Measurements from ENCODE around the gene BSX.

BSX gene

GRCh38 chr11:122981388-122982264, at the start of gene BSX:
Gene BSX, minus strand, starts transcription at chr11:122981834. Its CDS starts 163 bp downstream, at chr11:122981671.
- FAIRE-seq: no peak

DNA sequence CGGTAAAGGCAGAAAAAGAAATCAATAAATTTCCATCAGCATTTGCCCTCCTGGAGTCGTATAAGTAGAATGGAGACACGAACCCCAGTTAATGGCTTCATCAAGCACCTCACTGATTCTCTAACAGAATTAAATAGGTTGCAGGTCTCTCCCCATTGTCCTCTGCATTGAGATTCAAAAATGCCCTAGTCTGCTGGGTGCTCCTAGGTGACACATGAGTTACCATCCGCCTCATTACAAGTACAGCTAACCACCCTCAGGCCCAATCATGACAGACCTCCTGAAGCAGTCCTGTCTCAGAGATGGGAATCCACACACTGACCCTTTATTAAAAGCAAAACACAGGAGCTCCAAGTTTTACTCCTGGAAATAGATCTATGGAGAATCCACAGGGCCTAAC, 48.9 kb upstream of the BSX start:
- FAIRE-seq: no peak

DNA sequence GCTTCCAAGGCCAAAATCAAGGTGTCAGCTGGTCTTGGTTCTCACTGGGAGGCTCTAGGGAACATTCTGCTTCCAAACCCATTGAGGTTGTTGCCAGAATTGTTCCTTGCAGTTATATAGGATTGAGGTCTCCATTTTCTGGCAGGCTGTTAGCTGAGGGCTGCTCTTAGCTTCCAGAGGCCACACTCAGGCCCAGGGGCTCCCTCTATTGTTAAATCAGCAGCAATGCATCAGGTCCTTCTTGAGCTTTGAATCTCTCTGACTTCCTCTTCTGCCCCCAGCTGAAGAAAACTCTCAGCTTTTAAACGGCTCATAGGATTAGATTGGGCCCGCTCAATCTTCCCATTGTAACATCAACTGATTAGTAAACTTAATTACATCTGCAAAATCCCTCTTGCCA, 39.3 kb upstream of the BSX start:
- FAIRE-seq: no peak

- FAIRE-seq: no peak
Measured at GRCh38 chr11:123018702-123019101, 37.1 kb upstream of the BSX start.

GRCh38 chr11:123011510-123011909, 29.9 kb upstream of the BSX start:
- FAIRE-seq: no peak

GRCh38 chr11:123006860-123007542, 25.4 kb upstream of the BSX start:
- no peak for FAIRE-seq

- no peak for FAIRE-seq
Measured at GRCh38 chr11:123000721-123001120, 19.1 kb upstream of the BSX start.

GRCh38 chr11:122998727-122999366, 17.2 kb upstream of the BSX start:
- FAIRE-seq: no peak

DNA sequence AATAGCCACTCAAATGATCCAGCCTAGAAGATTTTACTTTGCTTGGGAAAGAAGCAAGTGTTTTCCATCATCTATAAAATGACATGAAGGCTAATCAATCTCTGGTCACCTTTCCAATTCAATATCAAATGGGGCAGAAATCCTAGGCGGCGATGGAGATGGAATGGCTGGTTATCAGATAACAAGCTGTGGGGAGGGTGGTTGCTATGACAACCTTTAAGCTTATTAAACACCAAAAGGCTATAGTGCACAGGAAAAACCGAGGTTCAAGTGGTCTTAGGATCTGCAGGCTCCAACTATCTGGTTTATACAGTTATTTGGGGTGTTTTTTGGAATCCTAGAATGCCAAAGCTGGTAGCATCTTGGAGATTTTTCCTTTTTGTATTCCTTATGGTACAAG, 13.9 kb upstream of the BSX start:
- no peak for FAIRE-seq

DNA sequence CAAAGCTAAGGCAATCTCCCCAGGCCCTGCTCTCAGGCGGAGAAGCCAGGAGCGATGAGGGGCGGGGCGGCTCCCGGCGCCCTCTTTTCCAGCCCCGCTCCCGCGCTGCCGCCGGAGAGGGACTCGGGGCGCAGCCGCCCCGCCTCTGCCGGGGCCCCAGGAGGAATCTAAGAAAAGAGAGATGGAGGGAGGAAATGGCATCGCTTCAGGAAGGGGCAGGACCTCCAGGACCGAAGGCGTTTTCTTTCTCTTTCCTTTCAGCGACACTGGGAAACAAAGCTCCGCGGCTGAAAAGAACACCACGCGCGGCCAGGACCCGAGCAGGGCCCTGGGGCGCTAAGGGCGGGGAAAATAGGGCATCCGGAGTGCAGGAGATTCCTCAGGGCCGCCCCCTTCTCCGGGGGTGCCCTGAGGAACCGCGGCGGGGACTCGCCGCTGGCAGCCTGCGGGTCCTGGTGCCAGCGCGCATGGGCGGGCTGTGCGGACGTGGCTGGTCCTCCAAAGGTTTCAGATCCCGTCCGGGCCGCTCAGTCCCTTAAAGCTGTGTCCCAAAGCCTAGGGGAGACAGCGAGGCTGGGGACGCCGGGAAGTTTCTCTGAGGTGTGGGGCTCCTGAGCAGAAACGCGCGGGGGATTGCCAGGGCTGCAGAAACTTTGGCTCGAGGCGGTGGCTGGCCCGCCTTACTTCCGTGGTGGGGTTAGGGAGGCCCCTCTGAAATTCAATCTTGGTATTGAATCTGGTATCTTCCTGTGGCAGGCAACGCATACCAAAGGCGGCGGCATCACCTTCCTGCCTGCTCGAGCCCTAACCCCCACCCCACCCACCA, 2.8 kb upstream of the BSX start:
- no peak for FAIRE-seq

GRCh38 chr11:122983438-122984185, 2.0 kb upstream of the BSX start:
- FAIRE-seq: no peak

DNA sequence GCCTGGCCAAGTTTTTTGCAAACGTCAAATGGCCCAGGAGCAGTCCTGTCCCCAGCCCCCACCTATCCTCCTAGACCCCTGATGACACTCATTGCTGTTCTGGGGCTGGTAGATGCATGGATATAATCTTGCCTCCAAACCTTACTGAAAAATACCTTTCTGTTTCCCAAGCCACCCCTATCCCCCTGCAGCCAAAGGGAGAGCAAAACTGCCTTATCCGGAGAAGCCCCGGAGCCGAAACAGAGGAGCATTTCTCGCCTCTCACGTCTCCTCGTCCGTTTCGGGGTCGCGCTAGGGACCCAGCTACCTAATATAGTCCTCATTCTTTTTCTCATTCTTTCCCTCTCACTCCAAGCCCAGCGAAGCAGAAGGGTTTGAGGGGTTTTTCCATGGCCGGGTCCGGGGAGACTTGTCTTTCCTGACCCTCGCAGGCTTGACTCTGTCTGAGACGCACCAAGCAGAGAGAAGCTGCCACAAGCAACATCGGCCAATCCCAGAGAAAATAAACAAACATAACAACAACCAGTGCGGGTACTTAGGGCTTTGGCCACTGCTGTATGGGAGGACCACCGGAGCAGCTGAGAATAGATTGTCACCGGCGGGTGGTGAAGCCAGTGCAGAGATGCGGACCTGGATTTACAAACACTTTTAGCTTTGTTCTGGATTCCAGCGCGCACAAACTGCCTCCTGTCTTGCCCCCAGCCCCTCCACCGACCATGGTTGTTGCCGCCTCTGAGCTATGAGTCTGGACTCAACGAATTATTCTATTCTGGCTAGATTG, 1.6 kb downstream of the BSX start:
- FAIRE-seq: no peak

GRCh38 chr11:122979103-122979814, 2.4 kb downstream of the BSX start:
- FAIRE-seq: no peak

- no peak for FAIRE-seq
Measured at GRCh38 chr11:122978299-122978620, 3.4 kb downstream of the BSX start.

DNA sequence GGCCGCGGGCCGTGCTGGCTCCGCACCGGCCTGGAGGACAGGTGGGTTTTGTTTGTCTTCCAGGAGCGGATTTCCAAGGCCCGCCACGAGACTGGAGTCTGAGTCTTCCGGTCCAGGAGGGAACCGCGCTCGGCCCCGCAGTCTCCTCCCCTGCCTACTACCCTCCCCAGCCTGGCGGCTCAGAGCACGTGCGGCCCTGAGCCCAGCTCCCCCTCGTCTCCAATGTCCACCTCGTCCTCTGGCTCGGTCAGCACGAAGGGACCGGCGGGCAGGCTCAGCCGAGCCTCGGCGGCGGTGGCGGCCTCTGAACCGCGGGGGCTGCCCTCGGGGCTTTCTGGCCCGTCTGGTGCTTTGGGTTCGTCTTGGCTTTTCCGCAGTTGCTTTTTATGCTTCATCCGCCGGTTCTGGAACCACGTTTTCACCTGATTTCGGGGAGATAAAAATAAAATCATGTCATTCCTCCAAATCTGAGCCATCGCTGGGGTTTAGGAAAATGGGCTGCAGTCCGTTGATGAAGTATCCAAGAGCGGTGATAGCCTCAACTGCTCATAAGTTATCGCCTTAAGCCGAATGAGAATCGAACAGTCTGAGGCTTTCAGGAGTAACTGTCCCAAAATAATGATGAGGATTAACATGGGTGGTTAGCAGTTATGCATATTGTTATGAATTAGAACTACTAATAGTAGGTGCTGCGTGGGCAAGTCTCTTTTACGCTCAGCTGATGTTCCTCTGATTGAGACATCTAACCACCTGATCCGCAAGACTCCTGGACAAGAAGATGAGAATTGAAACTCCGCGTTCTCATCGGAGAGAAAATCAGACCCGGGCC, 4.0 kb downstream of the BSX start:
- FAIRE-seq: no peak

DNA sequence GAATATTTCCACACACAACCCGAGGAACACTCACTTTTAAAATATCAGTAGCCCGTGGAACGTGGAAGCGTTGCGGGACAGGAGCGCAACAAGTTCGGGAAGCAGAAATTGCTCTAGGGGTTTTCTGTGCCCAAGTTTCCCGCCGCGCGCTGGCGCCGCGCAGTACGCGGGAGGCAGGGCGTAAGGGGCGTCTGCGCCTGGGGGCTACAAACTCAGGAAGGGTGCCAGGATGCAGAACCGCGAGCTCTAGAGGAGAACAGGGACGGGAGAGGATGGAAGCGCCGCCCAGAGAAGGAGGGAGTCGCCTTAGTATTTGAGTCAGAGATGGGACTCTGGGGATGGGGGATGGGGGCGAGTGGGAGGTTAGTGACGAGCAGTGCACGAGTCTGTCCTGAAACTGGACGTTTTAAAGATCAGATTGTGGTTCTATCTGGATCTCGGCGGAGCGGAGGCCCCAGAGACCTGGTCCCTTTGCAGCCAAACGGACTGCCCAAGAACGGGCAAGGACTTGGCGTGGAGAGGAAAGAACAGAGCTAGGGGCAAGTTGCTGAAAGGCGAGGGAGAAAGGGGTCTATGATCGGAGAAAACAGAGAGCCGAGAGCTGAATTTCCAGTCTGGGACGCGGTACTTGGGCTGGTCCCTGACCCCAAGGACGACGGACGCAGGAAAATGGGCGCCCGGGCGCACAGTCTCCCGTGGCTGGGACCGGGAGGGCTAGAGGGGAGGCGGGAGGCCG, 4.7 kb downstream of the BSX start:
- FAIRE-seq: no peak

- FAIRE-seq: no peak
Measured at GRCh38 chr11:122976061-122976733, 5.4 kb downstream of the BSX start.

GRCh38 chr11:122963961-122964360, 17.7 kb downstream of the BSX start:
- FAIRE-seq: no peak

DNA sequence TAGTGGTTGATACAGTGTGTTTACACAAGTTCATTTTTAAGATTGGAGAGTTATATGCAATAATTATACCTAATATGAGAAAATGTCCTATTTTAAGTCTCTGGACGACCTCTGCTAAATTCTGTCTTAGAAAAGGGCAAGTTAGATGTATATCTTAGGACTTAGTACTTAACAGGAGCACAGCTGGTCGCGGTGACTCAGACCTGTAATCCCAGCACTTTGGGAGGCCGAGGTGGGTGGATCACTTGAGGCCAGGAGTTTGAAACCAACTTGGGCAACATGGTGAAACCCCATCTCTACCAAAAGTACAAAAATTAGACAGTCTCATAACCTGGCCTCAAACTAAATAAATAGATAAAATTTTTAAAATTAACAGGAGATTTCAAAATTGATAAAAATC, 27.2 kb downstream of the BSX start:
- no peak for FAIRE-seq
